Measurements from ENCODE around the gene NARS2.

DNA sequence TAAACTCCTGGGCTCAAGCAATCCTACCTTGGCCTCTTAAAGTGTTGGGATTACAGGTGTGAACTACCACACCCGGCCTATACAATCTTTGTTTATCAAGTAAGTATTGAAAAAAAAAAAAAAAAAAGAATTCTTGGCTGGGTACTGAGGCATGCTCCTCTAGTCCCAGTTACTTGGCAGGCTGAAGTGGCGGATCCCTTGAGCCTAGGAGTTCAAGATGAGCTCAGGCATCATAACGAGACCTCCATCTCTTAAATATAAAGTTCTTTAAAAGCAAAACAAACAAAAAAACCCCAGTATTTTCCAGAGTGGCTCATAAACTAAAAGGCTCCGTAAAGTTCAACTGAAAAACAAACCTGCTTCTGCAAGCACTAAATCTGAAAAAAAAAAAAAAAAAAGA is 106.7 kb downstream of the NARS2 start:
- TF ChIP-seq, protein P1, sequence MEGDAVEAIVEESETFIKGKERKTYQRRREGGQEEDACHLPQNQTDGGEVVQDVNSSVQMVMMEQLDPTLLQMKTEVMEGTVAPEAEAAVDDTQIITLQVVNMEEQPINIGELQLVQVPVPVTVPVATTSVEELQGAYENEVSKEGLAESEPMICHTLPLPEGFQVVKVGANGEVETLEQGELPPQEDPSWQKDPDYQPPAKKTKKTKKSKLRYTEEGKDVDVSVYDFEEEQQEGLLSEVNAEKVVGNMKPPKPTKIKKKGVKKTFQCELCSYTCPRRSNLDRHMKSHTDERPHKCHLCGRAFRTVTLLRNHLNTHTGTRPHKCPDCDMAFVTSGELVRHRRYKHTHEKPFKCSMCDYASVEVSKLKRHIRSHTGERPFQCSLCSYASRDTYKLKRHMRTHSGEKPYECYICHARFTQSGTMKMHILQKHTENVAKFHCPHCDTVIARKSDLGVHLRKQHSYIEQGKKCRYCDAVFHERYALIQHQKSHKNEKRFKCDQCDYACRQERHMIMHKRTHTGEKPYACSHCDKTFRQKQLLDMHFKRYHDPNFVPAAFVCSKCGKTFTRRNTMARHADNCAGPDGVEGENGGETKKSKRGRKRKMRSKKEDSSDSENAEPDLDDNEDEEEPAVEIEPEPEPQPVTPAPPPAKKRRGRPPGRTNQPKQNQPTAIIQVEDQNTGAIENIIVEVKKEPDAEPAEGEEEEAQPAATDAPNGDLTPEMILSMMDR (conservative IDR thresholded peaks at IDR 0.05), result no peak
- TF ChIP-seq ZFX (IDR thresholded peaks at IDR 0.05), result no peak

Measured in C4-2B (cell line).